Daoy (cell line): ENCODE results near the gene PLAGL1. TPM values are rescaled to one million over a fixed set of nuclear protein-coding genes. Genes with fewer than 3 reads are reported as not detected.
A peak's percentile ranks its signal among the peaks of the same experiment; 100 is the strongest.
"Not testable (repeated sequence)": the region's sequence is repeated elsewhere in the genome, so short reads cannot be mapped to it uniquely, and the experiment has no call there.

Experiments used
- DNase-seq: peaks from one replicate; pipeline ENCODE4 v3.0.0-alpha.2; 2015; ENCODE audit warnings: low read depth
- total RNA-seq: library from RNA; depleted of rRNA; stranded (reverse); fragments of >200 nt; shearing (Covaris generic); gene quantifications from 2 replicates; pipeline ENCODE4 v1.2.3, GENCODE V29; 2014

PLAGL1 gene
- total RNA-seq, 1 experiment from 2014 or later, result 2.6 TPM

DNA sequence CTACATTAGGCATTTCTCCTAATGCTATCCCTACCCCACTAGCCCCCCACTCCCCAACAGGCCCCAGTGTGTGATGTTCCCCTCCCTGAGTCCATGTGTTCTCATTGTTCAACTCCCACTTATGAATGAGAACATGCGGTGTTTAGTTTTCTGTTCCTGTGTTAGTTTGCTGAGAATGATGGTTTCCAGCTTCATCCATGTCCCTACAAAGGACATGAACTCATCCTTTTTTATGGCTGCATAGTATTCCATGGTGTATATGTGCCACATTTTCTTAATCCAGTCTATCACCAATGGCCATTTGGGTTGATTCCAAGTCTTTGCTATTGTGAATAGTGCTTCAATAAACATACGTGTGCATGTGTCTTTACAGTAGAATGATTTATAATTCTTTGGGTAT, 1.6 kb upstream of the PLAGL1 start:
- not testable (repeated sequence) for DNase-seq

DNA sequence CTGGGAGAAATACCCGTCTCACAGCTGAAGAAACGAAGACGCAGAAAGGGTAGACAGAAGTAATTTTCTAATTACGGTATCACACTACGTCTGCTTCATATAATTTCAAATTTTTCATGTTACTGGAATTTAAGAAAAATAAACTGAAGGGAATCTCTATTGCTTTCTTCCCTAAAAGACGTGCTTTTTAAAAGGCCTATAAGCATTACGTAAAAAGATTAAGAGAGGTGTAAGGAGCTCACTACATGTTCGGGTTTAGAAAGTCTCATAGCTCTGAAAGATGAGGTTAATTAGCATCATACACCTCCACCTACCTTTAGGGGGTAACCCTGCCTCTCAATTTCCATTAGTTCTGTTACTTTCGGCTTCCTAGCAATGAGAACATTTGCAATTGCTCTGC, 787 bp upstream of the PLAGL1 start:
- no peak for DNase-seq

DNA sequence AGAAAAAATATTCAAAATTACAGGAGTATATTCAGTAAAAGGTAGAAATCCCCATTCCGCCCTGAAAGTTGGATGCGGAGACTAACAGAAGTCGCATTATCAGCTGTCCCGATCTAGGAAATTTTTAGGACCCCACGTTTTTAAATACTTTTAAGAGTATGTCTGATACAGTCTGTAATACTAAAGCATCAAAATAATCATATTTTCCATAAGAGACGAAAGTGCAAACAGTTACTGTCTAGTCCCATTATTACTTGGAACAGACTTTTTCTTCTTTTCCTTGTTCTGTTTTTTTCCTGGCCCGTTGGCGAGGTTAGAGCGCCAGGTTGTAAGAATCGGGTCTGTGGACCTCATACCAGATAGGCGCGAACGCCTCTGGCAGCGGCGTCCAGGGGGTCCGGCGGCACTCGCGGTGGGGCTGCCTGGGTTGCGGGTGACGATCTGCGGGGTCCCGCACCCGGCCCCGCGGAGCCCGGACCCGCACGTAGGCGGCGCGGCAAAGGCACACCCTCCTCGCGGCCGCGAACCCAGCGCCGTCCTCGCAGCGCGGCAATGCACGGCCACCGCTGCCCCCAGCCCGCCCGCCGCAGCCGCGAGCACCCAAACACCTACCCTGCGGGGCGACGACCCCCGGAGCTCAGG, 460 bp downstream of the PLAGL1 start:
- peak; percentile 11 for DNase-seq

DNA sequence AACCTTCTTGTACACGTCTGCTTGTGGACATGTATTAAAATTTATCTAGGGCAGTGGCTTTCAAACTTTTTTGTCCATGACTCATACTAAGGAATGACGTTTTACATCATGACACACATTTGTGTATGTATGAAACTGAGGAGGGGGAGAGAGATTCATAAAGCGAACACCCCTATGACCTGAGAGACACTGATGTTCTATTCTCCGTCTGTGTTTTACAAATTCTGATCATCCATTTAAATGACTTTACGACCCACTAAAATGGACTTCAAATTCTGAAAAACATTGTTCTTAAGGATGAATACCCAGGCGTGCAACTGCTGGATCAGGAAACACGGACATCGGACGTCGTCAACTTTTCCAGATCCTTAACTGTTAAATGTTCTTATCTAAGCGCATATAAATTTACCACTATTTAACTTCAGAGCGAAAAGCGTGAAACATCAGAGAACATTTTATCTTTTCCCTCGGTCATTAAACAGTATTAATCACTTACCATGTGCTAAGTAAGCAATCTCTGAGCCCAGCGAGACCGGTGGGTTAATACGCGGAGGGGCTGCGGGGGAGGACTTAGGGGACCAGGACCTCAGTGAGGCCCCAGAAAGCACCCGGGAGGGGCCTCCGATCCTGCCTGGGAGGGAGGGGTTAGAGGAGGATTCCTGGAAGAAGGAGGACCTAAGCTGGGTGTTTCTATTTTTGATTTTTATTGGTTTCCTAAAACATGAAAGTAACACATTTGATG, 1.2 kb downstream of the PLAGL1 start:
- DNase-seq, result peak; percentile 49

DNA sequence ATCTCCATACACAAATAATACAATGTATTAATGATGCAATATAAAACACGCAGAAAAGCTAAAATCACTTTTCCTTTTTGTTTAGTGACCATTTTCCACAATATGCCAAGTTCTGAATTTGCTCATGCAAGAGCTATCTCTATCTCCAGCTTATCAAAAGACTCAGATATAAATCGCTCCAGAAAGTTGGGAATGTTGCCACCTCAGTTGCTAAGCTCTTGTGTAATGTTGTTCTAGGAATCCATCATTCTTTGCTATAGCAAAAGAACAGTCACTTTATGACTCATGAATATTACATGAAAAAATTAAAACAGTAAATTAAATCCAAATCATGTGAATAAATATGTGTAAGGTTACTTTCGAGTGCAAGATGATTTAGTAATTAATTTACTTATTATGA, 8.7 kb downstream of the PLAGL1 start:
- peak; percentile 11 for DNase-seq

DNA sequence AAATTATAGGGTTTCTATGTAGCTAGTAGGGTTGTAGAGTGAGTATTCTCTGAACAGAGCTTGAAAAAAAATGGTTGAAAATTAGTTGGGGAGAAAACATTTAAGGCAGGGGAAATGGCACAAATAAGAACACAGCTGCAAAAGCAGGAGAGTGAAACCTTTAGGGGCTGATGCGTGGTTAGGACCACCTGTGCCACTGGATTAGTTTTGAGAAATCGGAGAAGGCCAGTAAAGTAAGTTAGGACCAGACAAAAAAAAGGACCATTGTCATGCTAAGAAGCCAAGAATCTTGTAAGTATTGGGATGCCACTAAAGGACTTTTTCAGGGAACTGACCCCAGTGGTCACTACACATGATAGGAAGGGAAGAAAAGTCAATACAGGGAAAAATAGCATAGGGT, 9.4 kb downstream of the PLAGL1 start:
- DNase-seq, result no peak

DNA sequence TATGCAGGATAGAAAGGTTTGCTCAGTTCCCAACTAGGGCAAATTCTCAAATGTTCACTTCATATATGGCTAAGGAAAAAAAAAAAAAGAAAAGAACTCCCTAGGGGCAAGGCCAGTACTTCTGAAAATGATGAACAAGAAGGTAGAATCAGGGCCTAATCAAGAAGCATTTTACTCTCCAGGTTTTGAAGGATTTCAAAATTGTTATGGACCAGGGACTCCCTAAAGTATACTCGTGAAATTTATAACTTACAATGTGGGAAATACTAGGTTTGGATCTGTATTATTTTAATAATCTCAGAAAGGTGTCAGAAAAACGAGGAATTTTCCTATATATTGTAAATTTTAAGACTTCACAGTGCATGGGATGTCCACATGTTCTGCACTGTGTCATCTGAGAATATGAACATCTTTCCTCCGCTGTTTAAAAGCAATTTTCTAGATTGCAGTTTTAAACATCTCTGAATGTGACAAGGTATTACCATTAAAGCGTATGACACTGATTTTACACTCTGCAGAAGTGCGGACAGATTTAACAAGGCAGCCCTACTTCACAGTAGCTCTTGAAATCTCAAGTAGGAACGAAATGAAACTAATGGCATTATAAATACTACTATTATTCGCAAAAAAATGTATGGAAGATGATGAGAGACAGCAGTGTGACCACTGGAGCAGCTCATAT, 14.0 kb downstream of the PLAGL1 start:
- DNase-seq, result no peak

DNA sequence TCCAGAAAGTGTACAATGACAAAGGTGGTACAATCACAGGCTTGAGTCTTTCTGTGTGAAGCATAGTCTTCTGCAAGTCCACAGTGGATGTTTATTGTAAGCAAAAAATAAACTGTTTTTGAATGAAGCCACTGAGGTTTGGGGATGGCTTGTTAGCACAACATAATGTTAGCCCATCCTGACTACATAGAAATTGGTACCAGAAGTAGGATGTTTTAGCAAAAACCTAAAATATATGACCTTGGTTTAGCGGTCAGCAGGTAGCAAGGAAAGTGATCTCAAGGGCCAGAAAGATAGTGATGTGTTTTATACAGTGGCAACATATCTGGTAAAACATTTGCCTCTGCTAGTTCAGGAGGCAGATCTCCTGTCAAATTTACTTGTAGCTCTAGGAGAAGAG, 15.8 kb downstream of the PLAGL1 start:
- no peak for DNase-seq

DNA sequence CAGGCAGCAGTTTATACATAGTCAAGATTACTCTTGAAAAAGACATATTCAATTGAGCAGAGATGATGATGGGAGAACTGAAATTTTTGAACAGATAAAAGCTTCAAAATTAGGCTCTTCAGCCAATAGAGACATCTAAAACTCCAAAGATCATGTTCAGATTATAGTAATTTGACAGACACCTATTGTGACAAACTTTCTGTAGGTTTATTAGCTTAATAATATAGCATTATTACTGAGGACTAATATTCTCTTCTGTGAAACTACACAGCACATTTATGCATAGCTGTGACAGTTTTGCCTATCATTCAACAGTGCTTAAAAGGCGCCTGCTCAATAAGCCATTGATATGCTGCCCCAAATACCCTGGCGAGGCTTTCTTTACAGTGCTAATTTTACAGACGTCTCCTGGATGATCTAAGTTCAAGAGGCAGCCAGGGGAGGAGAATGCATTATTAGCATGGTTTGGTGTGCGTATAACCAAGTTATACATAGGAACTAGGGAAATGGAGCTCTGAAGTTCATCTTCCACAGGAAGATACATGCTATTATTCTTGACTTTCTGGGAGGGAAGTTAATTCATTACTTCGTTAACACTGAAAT, 21.5 kb downstream of the PLAGL1 start:
- DNase-seq, result no peak

DNA sequence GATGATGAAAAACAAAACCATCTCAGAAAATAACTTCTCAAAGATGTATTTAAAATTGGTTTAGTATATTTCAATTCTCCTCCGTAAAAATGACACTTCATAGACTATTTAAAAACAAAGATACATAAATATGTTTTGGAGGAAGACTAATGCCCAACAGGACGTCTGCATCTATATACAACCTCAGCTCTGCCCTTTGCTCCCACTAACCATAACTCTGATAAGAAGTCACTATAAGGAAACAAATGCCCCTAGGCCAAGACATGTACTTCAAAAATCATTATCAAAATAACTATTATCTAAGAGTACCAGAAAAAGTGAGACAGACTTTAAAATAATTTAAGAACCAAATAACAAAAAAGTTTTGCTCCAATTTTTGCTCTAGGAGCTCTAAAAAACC, 23.4 kb downstream of the PLAGL1 start:
- DNase-seq, result no peak

DNA sequence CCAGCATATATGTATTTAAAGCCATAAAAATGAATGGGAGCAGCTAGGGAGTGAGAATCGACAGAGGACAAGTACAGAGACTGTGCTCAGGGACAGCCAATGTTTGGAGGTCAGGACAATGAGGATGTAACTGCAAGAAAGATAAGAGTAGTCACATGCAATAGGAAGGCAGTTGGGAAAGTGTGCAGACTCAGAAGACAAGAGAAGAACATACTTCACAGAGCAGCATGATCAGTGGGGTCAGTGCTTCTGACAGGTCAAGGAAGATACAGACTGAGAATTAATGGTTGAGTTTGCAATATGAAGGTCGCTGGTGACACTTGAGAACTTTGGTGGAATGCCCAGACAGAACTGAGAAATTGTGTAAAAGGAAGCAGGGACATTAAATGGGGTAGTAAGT, 25.1 kb downstream of the PLAGL1 start:
- DNase-seq, result no peak

DNA sequence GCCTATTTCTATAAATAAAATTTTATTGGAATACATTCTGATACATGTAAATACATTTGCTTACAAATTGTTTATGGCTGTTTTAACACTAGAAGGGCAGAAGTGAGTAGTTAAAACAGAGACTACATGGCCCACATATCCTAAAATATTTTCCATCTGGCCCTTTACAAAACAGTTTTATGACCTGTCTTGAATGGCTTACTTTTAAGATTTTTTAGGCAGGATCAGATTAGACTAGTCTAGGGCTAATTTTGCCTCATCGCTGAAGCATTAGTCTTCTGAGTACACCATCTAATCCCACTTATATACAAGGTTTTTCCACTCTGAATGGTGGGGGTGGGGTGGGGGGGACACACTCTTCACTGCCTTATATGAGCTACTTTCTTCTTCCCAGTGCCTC, 27.1 kb downstream of the PLAGL1 start:
- DNase-seq, result no peak

DNA sequence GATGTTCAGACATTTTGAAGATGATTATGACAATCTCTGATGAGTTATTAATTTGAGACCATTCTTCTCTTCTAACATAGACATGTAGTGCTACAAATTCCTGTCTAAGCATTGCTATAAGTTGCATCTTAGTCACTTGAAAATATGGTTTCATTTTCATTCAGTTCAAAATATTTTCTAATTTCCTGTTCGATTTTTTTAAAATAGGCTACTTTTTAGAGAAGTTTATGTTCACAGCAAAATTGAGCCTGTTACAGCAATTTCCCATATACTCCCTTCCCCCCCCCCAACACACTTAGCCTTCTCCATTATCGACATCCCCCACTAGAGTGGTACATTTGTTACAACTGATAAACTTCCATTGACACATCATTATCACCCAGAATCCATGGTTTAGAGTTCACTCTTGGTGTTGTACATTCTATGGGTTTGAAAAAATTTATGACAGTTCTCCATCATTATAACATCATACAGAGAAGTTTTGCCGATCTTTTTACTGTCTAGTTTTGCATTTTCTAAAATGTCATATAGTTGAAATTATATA, 31.2 kb downstream of the PLAGL1 start:
- no peak for DNase-seq

DNA sequence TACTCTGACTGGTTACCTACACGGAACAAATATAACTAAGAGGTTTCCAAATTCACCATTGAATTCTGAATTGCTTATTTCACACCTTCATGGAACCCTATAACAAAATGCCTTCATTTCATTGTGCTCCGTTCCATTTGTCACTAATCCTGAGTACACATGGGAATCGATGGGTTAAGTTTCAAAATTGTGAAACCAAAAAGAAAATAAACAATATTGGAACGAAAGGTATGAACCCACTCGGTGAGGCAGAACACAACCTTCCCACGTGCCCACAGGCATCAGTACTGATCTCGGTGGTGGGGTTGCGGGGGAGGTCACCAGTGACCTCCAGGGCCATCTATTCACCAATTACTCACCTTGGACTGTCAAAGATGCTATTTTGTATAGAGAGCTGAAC, 34.0 kb downstream of the PLAGL1 start:
- no peak for DNase-seq

DNA sequence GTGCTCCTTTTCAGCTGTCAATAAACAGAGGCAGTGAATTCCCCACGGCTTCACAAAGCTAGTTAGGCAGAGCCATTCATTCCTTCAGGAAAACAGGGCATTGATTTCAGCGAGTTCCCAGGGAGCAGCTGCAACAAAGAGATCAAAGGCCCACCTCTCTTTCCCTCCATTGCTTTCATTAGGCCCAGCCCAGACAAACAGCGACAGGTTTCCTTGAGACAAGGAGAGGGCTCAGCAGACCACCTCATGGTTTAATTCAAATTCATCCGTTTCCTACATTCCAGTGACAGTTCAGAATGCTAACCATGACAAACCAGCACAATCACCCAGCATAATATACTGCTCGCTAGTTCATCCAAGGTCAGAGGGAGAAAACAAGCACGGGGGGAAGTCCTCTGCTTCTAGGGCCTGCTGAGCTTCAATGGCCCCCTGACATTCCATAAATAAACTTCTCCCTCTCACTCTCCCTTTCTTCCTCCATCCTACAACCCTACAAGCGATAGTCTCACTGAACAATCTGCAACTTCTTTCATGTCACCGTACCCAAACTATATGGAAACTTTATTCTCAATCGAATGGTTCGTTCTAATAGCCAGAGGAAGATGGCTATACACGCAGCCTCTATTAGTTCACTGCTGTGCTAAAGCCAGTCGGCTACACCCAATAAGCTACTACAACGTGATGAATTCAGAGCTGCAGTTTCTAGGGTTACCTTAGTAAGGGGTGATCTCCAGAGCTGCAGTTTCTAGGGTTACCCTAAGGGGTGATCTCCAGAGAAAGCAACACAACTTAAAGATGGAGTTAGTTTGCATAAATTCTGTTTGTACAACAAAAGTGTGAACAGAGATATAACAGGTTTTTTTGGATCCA, 34.7 kb downstream of the PLAGL1 start:
- DNase-seq, result no peak

DNA sequence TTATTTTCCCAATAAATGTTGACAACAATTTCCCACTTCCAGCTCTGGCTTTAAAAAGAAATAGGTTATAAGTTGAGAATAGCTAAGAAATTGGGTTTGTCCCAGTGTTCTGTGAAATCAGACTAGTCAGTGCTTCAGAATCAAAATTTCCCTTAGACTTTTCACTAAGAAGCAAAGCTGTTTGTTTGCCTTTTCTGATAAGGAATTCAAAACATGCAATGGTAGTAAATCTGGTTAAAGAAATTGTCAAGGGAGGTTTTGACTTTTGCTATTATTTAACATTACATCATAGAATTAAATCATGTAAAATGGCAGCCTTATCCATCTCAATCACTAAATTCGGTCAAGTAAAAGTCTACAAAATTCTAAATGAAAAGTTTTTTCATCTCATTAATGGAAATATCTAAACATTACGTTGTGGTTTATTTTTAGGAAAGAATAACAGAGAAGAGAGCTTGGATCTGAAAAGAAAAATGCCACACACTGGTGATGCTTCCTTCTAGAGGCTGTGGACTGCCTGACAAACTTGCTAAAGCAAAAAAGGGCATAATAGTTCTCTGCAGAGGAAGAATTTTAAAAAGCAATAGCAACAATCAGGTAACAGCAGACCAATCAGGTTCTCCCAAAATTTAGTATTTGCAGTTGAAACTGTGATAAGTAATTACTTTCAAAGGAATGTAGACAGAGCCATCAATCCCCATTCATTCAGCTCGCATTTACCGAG, 36.4 kb downstream of the PLAGL1 start:
- no peak for DNase-seq

DNA sequence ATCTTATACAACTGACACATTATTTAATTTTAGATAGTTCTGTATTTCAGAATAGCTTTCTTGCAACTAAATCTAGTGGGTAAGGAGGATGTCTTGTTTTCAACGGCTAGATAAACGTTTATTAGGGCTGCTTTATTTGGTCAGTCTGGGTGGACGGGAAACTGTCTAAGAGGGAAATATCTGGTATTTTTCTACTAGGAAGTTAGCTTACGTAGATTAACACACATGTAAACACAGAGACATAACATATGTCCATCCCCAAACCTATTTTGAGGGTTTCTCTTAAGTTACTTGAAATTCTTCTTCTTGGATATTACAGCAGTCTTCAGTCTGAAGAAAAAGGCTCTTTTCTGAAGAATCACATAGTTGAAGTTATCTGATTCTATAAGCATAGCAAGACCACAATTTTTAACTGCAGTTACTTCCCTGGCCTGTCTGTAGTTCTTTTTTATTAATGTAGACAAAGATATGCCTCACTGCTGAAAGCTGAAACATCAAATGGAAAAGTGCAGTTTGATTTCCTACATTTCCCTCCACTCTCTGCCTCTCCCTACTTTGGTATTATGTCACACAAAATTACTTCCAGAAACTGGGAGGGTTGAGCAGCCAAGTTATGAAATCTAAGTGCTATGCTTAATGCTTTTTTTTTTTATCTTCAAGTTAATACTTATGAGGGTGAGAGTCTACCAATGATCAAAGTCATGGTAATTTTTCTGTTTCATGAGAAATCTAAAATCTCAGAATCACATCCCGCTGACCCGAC, 37.4 kb downstream of the PLAGL1 start:
- DNase-seq, result no peak

DNA sequence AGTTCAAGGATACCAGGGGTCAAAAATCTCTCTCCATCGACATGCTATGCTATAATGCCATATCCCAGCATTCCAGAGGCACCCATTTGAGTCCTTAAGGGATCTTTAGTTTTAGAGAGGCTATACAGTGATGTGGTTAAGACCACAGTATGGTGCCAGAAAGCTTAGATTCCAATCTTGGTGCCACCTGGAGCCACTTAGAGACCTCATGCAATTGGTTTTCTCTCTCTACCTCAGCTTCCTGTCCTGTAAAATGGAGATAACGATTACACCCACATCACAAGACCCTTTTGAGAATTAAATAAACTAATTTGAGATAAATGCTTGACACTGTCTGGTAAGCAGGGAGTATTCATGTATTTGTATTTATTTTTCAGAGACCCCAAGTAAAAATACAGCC, 39.0 kb downstream of the PLAGL1 start:
- no peak for DNase-seq

DNA sequence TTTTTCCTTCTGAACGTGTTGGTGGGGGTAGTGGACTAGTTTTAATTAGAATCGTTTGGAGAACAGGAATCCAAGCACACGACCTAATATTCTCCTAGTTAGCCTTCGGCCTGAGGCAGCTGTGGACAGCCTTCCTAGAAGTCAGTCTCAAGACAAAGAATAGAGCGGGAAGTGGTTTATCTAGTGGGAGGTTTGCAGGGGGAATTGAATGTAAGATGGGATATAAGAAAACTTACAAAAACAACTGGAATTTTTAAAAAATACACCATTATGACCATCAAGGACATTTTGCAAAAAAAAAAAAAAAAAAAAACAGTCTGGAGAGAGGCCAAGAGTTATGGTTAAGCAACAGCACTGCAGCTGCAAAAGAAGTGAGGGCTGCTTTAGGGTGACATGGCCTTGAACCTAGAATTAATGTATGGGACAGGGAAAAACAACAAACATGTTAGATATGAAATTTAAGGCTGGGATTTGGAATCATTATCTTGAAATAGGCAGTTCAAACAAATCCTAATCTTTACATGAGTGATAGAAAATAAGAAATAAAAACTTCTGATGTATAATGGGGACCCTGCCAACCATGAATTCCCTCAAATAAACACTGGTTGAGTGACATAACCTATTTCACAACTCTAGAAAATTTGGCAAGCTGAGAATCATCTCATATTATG, 40.2 kb downstream of the PLAGL1 start:
- DNase-seq, result no peak
